Activated T-helper 1 cell treated with Interleukin-2 at 50 U/mL for 16 hours (primary cell): ENCODE data around the gene OPN4.

ENCODE experiments used
- DNase-seq: peaks from one replicate; pipeline ENCODE4 v3.0.0-alpha.2; 2020; ENCODE audit warnings: low read depth

OPN4 gene

GRCh38 chr10:86662186-86663045 lies 8.1 kb downstream of the OPN4 start:
- no peak for DNase-seq

DNA sequence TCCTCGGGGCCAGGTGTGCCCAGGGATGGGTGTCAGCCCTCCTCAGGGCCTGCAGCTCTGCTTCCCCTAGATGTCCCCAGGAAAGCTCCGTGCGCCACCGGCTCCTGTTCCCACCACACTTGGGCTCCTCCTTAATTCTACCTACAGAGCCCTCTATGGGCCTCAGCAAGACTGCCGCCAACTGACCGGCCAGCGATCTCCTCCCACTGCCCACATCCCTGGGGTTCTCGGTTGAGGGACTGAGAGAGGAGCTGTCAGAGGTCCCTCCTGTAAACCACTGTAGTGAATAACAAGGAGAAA lies 8.6 kb downstream of the OPN4 start:
- no peak for DNase-seq

DNA sequence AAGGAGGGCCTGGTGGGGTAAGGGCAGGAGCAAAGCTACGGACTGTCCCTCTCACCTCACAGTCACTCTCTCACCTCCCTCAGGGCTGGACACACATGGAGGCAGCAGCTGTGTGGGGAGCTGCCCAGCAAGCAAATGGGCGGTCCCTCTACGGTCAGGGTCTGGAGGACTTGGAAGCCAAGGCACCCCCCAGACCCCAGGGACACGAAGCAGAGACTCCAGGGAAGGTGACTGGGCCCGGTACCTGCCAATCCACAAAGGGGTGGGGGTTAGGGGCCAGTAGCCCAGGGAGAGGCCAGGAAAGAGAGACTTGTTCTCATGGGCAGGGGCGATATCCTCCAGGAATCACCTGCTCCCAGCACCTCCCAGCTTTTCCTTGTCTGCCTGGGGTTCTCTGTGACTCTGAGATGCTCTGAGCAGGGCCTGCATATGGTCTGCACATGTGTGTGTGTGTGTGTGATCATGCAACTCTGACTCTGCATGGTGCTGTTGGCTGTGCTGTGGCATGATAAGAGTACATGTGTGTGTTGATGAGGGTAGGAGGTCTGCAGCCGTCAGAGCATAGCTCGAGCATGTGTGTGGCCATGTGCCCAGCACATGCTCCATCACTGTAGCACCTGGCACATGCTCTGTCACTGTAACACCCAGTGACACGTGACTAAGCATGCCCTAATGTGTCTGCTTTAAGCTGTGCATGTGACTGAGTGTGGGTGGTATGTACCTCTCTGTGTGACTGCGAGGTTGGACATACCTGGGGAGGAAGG lies 9.4 kb downstream of the OPN4 start:
- no peak for DNase-seq

- DNase-seq: no peak
Measured at GRCh38 chr10:86664341-86665217, 10.2 kb downstream of the OPN4 start.

DNA sequence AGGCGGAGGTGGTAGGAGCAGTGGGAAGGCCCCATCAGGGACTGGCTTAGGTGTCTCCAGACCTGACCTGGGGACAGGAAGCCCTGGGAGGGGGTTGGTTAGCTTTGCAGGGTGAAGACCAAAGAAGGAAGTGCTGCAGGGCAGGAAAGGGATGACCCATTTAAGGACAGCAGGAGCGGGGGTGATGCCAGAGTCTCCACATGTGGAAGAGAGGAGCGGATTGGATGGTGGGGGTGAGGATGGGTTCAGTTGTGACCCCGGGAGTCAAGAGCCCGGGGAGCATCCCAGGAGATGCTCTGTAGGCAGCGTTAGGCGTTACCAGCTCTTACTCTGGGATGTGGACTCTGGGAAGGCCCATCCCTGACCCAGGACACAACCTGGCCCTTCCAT lies 10.9 kb downstream of the OPN4 start:
- no peak for DNase-seq

DNA sequence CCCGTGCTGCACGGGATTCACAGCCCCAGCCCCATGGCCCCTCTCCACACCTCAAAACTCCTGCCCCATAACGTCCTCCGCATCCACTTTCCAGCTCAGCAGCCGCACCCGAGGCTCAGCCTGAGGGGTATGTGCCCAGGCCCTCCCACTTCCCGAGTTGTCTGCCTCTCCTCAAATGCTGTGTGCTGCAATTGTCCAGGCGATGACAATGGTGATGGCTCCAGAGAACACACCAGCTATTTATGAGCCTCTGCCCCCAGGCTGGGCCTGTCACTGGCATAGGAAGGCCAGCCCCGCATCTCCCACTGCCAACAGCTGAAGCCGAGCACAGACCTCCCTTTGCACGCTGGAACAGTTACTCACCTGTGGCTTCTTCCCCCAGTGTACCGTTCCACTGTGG lies 11.5 kb downstream of the OPN4 start:
- DNase-seq: no peak

DNA sequence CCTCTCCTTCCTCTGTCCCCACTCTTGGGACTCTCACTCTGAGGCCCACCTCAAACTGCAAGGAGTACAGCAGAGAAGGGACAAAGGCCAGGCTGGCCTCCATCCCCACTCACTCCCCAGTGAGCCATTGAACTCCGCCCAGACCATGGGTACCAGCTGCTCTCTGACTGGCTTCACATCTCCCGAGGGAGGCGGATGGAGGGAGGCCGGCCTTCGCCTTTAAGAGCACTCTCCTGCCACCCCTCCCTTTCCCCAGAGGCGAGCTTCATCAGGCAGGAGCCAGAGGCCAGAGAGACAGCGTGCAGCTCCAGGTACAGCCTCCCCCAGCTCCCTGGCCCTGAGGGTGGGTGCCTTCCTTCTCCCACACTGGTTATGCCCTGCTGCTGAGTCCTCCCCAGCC lies 12.2 kb downstream of the OPN4 start:
- DNase-seq: no peak

DNA sequence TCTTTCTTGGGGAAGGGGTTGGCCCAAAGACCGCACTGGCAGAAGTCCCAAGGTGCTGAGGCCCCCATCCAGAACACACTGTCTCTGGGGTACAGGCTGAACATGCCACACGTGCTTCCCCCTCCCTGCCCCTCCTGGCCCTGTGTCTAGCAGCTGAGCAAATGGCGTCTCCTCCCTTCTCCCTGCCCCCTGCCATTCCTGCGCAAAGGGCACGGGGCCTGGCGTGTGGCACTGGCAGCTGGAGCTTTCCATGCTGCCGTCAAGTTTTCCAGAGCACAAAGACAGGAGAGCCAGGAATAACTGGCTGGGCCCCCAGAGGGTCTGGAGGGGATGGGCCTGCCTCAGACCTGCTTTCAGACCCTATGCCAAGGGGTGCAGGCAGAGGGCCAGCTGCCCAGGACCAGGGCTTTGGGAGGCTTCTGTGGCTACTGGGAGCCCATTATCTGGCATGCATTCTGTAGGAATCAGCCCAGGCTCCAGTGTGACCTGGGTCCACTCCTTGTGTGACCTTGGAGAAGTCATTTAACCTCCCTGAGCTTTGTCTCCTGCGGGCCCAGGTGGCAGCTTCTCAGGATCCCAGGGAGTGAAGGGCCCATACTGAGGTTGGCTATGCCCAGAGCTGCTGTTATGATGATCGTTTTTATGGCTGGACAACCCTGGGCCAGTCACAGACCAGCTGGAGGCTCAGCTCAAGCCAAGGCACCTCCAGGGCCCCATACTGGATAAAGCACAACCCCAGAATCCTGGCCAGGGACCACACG lies 13.3 kb downstream of the OPN4 start:
- DNase-seq: no peak

GRCh38 chr10:86668297-86669165 lies 14.2 kb downstream of the OPN4 start, which contains the start of gene LDB3:
Gene LDB3, plus strand, starts transcription at chr10:86668511. Its CDS starts 181 bp downstream, at chr10:86668692.
- DNase-seq: no peak

DNA sequence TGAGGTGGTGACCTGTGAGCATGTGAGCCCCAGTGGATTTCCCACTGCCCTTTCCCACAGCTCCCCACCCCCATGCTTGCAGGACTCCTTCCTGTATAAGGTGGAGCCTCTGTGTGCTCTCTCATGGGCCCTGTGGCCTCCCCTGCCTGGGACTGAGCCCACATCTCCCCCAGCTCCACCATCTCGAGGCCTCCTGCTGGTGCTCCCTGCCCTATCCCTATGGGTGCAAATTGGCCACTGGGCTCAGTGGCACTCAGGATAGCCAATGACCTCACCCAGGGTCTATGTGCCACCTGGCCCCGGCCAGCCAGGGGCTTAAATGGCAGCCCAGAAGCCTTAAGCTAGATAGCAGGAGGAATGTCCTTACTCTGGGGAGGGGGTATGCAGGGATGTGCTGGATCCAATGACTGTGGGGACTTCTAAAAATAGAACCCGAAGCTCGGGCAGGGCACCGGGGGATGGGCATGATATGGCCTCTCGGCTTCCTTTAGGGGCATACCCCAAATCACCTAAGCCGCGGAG lies 16.0 kb downstream of the OPN4 start:
- no peak for DNase-seq

DNA sequence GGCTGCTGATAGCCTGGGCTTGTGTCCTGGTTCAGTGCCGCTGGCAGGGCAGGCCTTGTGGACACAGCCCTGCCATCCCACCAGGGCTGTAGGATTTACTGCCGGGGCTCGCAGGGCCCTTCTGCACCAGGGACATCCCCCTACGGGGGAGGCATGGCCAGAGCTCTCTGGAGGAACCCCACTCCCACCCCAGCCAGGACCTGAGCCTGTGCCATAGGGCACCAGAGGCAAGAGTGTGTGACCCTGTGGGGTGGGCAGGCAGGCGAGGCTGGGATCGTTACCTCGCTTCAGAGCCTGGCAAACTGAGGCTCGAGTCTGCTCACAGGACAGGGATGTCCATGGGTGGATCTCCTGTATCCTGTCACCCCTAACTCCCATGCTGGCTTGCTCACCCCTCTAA lies 16.5 kb downstream of the OPN4 start:
- DNase-seq: no peak

DNA sequence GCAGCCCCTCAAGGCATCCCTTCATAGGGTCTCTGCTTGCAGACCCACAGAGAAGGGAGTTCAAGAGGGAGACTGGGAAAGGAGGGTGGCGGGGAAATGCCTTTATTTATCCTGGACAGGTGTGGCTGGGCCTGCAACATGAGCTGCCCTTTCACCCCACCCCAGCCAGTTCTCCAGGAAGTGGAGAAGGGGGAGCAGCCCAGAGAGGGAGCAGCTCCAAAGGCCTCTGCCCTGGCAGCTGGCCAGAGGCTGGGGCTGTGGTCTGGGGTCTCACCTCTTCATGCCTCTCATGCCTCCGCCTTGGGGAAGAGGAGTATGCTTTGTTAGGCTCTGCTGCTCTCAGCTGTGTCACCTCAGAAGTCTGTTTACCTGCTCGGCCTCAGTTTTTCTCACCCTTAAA lies 17.1 kb downstream of the OPN4 start:
- no peak for DNase-seq

- no peak for DNase-seq
Measured at GRCh38 chr10:86671985-86672710, 17.8 kb downstream of the OPN4 start.

DNA sequence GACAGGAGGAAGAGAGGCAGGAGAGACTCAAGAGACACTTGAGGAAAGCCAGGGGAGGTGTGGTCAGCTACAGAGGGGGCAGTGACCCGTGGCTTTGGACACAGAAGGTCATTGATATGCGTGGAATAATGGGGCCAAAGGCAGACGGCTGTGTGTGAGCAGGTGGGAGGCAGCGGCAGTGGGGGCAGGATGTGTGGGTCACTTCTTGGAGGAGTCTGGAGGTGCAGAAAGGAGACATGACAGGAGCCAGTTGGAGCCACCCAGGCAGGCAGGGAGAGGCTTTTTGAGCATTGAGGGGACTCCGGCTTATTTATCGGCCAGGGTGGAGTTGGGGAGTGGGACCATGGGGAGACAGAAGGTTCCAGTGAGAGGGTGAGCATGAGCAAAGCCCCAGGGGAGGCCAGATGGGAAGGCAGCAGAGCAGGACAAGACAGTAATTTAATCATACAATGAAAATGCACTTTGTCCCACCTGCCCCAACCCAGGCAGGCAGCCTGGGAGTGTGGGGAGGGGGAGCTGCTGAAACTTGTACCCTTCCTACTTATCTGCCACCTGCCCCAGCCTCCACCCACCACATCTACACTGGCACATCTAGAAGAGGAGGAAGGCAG lies 19.0 kb downstream of the OPN4 start:
- no peak for DNase-seq

DNA sequence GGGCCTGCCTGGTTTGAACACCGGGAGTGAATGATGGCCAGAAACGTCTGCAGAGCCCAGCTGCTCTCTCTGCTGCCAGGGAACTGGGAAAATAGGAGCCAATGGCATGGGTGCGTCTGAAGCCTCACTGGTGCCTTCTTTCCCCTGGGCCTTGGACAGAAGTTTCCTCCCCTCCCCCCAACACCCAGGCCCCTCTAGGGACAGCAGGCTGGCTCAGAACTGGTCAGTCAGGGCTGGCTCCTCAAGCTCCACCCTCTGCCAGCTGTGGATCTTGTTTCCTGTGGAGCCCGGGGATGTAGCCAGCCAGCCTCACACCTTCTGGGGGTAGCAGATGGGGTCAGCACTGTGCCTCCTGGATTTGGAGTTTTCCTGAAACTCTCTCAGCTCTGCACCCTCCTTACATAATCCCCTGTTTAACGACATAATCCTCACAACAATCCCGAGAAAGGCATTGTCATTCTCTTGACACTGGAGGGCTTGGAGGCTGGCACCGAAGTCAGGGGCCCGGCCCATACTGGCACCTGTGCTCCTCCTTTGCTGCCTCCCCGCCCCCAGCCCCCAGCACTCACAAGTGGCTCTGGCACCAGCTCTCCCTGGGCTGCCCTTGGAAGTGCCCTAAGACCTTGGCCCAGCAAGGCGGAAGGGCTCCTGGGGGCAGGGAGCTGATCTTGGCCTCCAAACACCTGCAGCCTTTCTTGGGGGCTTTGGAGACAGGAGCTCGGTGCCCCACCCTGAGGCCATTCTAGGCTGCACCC lies 19.7 kb downstream of the OPN4 start:
- no peak for DNase-seq

- DNase-seq: no peak
Measured at GRCh38 chr10:86674912-86675311, 20.6 kb downstream of the OPN4 start.

DNA sequence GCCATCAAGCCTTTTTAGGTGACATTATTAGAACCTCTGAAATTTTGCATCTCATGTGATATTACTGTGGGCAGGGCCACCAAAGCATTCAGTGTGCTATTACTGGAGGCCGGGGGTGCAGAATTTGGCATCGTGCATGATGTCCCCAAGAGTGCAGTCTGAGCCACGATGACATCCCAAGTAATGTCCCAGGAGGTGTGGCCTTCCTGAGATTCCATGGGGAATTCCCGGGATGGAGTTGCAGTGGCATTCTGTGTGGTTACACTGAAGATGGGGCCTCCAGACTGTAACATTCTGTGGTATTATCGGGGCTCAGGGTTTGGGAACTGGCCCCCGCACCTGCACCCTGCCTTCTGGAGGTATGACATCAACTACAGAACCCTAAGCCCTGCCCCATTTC lies 23.0 kb downstream of the OPN4 start:
- no peak for DNase-seq

- no peak for DNase-seq
Measured at GRCh38 chr10:86678999-86679792, 24.8 kb downstream of the OPN4 start.
